T-helper 2 cell treated with Interferon-gamma antibody and Interleukin-4, amounts not matched to agents 100 ng/mL and 5 ng/mL, for 36 hours (primary cell): ENCODE measurements around the gene RRP15. TPM values are rescaled to one million over a fixed set of nuclear protein-coding genes. Genes with fewer than 3 reads are reported as not detected.

Experiments used
- intact Hi-C: fragments of 100-400 bp; cut with micrococcal nuclease; formaldehyde crosslinking; loops from one replicate; pipeline ENCODE4 v1.15.1; 2023
- total RNA-seq: library from RNA; stranded (reverse); gene quantifications from 2 replicates; pipeline ENCODE4 v1.2.3, GENCODE V29; 2022

Gene RRP15
- total RNA-seq, 1 donor from 2014 or later = 22.1 TPM

DNA sequence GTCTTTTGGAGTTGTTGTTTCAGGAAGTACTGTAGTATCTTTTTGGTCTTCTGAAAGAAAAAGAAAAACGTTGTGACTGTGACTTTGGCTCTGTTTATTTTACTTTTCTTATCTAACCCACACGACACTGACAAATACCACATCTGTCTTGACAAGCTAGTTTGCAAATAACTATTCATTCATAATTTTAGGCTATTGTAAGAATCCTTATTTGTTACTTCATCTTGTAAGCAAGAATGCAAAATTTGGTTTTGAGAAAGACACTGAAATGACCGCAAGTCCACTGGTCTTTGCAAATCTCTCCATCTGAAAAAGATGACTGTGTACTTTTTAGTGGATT is 72.8 kb downstream of the RRP15 start:
- intact Hi-C loops = no loop called here

GRCh38 chr1:218361298-218362065 is 76.4 kb downstream of the RRP15 start:
- intact Hi-C loops = no loop called here

DNA sequence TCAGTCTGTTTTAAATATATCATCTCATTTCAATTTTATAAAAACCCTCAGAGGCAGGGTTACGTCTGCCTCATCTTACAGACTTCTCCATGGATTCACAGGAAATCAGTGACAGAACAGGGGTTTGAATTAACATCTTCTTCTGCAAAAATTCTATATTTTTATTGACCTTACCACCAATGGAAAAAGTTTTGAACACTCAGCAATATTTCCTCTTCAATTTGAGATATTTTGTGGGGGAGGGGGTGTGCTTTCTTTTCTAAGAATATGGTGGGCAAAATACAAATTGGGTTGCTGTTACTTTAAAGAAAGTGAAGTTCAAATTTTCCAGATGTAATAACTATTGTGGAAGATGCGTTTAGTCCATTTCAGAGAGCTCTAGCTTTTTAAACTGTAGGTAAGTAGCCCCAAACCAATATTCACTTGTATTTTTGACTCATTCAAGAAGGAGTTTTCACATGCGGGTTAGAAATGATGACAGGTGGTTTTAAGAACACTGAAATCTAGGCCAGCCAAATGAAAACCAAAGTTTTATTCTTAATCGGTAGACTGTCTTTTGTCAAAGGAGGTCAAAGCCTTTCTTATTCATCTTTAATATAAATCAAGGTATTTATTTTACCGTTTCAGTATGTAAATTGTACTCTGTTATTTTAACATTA is 77.5 kb downstream of the RRP15 start:
- intact Hi-C loops = no loop called here

GRCh38 chr1:218363141-218363540 is 78.0 kb downstream of the RRP15 start:
- intact Hi-C loops = no loop called here

DNA sequence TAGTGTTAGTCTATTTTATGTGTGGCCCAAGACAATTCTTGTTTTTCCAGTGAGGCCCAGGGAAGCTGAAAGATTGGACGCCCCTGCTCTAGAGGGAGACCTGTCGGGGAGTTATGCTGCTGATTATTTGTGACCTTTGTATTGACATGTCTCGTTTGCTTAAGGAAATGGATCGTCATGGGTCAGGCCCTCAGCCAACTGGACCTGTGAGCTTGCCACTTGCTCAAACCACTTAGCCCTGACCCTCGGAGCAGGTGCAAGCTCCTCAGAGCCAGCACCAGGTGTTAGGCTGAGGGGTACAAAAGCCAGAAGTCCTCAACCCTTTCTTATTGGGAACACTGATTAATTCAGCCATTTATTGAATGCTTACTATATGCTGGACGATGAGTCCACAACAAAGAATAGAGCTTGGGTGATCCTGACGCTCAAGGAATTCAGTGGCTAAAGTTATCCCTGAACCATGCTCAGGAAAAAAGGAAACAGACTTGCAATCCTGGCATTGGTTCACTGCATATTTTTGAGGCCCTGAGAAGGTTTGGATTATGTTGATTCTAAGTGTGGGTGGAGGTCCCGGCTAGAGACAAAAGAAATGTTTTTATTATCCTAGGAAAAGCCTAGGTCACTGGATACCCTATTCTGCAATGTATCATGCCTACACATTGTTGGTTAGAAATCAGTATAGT is 79.1 kb downstream of the RRP15 start:
- intact Hi-C loops = no loop called here

DNA sequence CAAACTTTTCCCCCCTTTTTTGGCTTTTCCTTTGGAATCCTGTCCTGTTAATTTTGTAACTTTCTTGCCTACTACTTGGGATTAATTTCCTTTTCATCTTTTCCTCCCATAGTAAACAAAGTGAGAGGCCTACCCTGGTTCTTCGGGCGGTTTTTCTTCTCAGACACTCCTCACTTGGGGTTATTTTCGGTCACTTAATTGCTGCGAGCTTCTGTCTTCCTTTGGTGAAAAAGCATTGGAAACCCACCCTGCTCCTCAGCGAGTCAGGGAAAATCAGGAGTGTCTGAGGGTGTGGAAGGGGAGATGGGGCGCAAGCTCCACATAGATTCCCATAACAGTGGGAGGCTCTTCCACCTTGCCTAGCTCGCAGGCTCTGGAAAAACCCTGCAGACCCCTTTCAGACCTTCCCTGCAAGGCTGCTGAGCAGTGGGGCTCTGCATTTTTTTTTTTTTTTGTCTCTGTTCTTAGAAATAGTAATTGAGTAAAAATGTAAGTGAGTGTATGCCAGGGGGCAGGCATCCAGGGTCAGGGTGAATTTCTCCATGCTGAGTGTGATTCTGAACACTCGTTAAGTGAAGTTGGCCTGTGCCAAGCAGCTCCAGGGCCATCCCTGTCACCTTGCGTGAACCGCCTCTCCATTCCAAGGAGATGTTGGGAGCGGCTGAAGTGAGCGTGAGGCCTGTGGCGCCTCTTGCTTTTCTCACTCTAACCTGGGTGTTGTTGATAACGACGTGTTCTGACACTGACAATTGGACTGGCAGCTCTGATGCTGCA is 80.3 kb downstream of the RRP15 start:
- intact Hi-C loops = no loop called here

DNA sequence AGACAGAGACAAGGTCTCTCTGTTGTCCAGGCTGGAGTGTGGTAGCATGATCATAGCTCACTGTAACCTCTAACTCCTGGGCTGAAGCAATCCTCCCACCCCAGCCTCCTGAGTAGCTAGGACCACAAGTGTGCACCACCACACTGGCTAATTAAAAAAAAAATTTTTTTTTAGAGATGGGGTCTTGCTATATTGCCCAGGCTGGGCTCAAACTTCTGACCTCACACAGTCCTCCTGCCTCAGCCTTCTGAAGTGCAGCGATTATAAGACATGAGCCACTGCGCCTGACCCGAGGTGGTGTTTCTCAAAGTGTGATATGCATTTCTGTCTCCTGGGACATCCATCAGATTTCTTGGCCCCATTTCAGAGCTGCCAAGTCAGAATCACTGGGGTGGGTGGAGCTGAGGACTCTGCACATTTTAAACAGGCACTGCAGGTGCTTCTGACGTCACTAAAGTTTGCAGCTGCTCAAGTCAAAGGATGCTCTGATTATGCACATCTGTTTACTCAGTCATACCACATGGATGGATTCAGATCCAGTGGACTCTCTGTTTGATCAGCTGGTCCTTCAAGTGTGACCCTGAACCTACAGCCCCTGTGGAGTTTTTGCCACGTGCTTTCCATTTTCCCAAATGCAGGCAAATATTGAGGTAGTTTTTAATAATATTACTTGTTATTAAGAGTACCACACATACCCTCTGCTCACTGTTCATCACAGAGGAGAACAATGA is 81.4 kb downstream of the RRP15 start:
- intact Hi-C loops = no loop called here

GRCh38 chr1:218367118-218367517 is 82.0 kb downstream of the RRP15 start:
- intact Hi-C loops = no loop called here

DNA sequence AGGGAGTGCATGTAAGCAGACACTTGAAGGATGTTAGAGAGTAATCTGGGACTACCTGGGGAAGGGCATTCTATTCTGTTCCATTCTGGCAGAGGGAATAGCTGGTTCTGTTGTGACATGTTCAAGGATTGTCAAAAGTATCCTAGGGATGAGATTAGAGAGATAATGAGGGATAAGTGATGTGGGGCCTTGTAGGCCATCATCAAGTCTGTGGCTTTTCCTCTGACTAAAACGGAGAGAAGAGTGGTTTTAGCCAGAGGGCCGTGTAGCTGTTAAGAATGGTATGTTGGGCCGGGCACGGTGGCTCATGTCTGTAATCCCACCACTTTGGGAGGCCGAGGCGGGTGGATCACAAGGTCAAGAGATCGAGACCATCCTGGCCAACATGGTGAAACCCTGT is 83.6 kb downstream of the RRP15 start:
- intact Hi-C loops = no loop called here

GRCh38 chr1:218369688-218370511 is 84.8 kb downstream of the RRP15 start:
- intact Hi-C loops = no loop called here

DNA sequence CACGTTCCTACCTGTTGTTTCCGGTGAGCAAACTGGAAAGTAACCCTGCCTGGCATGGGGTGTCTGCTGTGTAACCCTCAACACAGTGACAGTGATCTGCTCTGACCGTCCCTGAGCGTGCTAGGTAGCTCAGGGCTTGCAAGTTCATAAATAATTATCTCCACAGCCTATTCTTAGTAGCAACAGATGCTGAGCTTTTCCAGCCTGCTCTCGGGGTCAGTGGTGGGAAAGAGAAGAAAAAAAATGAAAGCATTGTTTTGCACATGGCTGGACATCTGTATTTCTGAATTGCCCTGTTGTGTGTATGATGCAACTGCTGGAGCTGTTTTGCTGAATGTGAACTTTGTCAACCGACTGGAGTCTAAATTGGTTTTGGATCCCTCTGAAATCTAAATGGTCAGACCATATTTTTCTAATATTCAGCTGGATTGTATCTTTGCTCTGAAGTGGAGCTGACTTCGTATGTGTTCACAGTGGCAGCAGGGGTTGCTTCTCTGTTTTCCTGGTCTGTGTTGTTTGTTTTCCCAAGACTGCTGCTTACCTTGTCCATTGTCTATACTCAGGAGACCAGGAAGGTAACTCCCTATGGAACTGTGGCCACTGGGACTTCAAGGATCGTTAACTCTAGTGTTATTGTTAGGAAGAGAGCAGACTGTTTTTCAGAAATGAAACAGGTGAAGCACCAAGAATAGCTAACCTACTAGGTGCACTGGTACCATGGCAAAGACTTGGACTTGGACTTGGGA is 87.0 kb downstream of the RRP15 start:
- intact Hi-C loops = no loop called here

DNA sequence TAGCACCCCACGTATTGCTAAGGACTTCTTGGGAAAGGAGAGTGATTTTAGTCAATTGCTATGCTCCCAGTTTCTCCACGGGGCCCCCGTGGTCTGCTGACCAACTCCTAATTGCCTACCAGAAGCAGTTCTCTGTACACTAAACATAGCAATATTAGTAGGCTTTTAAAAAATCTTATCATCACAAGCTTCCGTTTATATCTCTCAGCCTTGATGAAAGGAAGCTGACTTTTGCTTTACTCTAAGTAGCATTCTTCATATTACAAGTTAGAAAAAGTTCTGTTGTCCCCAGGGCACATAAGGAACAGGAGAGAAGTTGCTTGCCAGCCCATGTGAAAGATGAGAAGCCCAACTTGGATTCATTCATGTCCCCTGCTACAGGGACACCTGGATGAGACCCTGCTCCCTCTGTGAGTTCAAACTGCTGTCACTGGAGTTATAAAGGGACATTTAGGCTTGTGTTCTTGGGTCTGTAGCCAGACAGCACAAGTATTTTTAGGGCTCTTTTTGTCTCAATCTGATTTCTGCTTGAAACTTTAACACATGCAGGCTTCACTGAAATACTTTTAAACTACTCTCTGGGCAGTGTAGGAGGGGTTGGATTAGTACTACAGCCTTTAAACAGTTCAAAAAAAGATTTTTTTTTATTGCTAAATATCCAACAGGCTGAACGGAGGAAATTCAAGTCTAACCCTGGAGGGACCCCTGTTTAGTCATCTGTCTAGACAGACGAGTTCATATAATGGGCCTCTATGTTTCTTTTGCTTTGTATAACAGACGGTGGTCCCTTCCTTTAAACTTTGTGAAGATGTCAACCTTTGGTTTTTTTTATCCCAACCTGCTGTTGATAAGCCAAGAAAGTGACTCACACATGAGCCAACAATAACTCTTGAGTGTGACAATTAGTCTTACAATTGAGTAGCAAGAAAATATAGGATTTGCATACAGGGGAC is 89.6 kb downstream of the RRP15 start:
- intact Hi-C loops = no loop called here

DNA sequence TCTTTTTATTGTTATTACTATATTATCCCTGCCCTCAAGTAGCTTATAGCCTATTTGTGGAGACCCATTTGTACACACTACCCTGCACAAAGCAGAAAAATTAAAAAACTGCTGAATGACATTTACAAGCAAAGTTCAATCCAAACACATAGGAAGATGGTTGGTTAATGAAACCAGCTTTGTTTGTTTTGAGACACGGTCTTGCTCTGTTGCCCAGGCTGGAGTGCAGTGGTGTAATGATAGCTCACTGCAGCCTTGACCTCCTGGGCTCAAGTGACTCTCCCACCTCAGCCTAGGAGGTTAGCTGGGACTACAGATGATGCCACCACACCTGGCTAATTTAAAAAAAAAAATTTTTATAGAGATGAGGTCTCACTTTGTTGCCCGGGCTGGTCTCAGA is 91.6 kb downstream of the RRP15 start:
- intact Hi-C loops = loop anchor here (2.0 kb wide), 1 partner anchor 32 kb away; the partner anchor contains the start of gene TGFB2

GRCh38 chr1:218377143-218377660 is 92.1 kb downstream of the RRP15 start:
- intact Hi-C loops = loop anchor here (2.0 kb wide), 1 partner anchor 32 kb away; the partner anchor contains the start of gene TGFB2

- intact Hi-C loops = no loop called here
These were observed 95.3 kb downstream of the RRP15 start for GRCh38 chr1:218380125-218380977.

- intact Hi-C loops = no loop called here
These were observed 97.2 kb downstream of the RRP15 start for GRCh38 chr1:218382261-218382660.

- intact Hi-C loops = no loop called here
These were observed 98.0 kb downstream of the RRP15 start for GRCh38 chr1:218383051-218383450.
